ENCODE measurements around the gene GREB1. TPM values are rescaled to one million over a fixed set of nuclear protein-coding genes. Genes with fewer than 3 reads are reported as not detected.

GREB1 gene
- total RNA-seq, 4 donors from 2014 or later = 3.1 to 8.8 (median 6.5) TPM

DNA sequence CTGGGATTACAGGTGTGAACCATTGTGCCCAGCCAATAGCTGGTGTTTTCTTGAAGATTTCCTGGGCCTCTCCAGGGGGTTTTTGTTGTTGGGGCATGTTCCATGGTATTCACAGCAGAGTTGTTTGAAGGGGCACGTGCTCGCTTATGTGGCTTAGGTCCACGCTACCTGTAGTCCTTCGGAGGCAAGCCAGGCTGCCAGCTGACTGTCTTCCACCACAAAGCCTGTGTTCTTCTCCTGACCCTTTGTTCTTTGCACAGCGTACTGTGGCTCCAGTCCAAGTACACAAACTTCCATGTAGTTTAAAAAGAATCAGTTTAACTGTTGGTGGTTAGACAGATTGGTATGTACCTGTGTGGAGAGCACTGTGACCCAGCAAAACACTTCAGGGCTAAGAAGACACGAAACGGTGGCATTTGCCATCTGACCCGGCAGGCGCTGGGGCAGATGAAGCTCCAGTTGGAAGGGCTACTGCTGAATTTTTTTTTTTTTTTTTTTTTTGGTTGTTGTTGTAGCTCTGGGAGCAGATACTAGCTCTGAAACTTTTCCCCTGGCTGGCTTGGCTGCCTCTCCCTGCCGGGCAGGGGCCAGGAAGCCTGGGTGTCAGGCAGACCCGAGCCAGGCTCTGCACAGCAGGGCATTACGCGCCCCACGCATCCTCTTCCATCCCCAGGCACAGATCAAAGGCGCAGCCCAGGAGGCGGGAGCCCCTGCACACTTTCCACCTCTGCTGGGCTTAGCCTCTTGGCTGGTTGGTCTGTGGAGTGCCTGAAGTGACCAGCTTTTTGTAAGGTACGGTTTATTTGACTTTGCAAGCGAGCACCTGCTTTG lies 5.7 kb downstream of the GREB1 start:
- TF ChIP-seq, protein P1, sequence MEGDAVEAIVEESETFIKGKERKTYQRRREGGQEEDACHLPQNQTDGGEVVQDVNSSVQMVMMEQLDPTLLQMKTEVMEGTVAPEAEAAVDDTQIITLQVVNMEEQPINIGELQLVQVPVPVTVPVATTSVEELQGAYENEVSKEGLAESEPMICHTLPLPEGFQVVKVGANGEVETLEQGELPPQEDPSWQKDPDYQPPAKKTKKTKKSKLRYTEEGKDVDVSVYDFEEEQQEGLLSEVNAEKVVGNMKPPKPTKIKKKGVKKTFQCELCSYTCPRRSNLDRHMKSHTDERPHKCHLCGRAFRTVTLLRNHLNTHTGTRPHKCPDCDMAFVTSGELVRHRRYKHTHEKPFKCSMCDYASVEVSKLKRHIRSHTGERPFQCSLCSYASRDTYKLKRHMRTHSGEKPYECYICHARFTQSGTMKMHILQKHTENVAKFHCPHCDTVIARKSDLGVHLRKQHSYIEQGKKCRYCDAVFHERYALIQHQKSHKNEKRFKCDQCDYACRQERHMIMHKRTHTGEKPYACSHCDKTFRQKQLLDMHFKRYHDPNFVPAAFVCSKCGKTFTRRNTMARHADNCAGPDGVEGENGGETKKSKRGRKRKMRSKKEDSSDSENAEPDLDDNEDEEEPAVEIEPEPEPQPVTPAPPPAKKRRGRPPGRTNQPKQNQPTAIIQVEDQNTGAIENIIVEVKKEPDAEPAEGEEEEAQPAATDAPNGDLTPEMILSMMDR (IDR thresholded peaks at IDR 0.05) = no peak
- TF ChIP-seq EP300 (IDR thresholded peaks at IDR 0.05) (no peak), POLR2AphosphoS5 (IDR thresholded peaks at IDR 0.05) (no peak), POLR2A (IDR thresholded peaks at IDR 0.05) (no peak)
- Histone ChIP-seq H3K36me3 (no peaks in the 10 kb centered on the region), H3K4me3 (peak overlapping the region in 1 of 2 donors; percentile 9), H3K9me3 (no peaks in the 10 kb centered on the region), H3K27me3 (peaks cover 7% of the 10 kb centered on the region), H3K27ac (peak overlapping the region in 3 of 4 donors; percentile 53 to 67 (median 57)), H3K4me1 (peaks cover 0 to 35% (median 11%) of the 10 kb centered on the region in 3 donors)
- ATAC-seq = peak; percentile 20
- WGBS, 2 donors (ENCODE audit: low coverage in 1 of 2) = 26 to 63% methylated on average over 3 to 9 of the region's 18 CpGs

DNA sequence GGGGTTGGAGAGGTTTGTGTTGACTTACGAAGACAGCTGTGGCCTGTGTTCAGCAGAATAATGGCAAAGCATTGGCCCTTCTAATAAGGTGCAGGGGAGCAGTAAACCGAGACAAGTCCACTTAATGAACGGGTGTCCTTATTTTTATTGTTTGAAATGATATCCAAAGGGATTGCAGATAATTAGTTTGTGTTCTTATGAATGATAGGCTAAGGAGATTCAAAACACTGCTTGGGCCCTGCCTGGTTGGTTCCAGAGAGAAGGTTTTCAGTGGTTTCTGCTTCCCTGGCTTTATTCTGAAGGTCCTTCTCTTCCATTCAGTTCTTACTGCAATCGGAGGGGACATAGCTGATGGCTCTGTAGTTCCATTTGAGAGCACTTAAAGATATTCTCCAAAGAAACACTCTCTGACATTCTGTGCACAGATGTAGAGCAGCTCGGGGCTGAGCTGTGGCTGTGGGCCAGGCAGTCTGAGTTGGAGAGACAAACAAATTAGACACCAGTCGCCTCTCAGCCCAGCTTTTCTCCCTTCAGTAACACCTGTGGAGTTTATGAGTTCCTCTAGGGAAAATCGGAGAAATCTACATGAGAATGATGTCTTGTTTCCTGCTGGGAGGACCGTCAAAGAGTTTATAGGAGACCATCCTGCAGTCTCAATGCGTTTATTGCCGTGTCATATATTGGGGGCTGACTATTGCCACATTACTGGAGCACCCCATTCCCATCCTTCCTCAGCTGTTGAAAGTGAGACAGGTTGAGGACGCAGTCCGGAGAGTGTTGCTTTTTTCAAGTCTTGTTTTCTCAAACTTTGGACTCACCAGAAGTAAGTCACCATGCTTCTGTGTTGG lies 6.5 kb downstream of the GREB1 start:
- peaks cover 0 to 35% (median 11%) of the 10 kb centered on the region in 3 donors for H3K4me1 ChIP-seq
- no peaks in the 10 kb centered on the region for H3K36me3 ChIP-seq
- 12 to 52% methylated on average over 3 to 11 of the region's 12 CpGs for WGBS, 2 donors (ENCODE audit: low coverage in 1 of 2)
- no peaks in the 10 kb centered on the region for H3K27me3 ChIP-seq
- peak overlapping the region in 1 of 2 donors; percentile 9 for H3K4me3 ChIP-seq
- TF ChIP-seq POLR2A (IDR thresholded peaks at IDR 0.05) (no peak), POLR2AphosphoS5 (IDR thresholded peaks at IDR 0.05) (no peak), EP300 (IDR thresholded peaks at IDR 0.05) (no peak)
- TF ChIP-seq, protein P1 (IDR thresholded peaks at IDR 0.05) = no peak
- H3K9me3 ChIP-seq = no peaks in the 10 kb centered on the region
- ATAC-seq = peak; percentile 29
- H3K27ac ChIP-seq = peak overlapping the region in 3 of 4 donors; percentile 53 to 67 (median 57)

DNA sequence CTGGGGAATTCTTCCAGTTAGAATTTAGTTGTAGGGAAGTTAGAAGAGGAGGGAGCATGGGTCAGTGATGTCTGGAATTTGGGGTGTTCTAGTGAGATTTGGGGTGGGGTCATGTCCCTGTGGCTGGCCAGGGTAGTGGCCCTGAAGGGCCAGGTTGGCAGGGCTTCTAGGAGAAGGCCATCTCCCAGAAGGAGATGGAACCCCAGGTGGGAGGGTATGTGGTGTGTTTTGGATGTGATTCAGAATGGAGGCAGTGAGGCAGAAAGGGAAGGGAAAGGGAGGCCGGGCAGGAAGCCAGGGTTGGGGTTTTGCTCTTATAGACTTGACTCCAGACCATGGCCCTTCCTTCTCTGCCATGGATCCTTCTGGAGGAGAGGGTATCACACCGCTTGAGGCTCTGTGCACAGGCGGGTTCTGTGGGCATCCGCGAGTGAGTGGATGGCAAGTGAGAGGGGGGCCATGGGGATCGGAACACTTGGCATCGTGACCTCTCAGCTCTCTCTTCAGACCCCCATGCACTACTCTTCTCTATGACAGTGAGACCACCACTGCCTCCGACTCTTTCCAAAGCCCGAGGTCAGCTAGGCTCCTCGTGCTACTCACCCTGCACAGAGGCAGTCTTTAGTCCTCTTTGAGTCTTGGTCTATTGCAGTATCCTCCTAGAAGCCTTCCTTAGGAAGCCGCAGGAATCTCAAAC lies 7.3 kb downstream of the GREB1 start:
- 94 to 96% methylated on average over 8 to 11 of the region's 11 CpGs for WGBS, 2 donors (ENCODE audit: low coverage in 1 of 2)
- H3K27ac ChIP-seq = peak overlapping the region in 3 of 4 donors; percentile 53 to 67 (median 57)
- H3K4me1 ChIP-seq = peaks cover 0 to 35% (median 11%) of the 10 kb centered on the region in 3 donors
- no peaks in the 10 kb centered on the region for H3K36me3 ChIP-seq
- no peaks in the 10 kb centered on the region for H3K9me3 ChIP-seq
- H3K4me3 ChIP-seq = peak overlapping the region in 1 of 2 donors; percentile 9
- no peak for TF ChIP-seq POLR2AphosphoS5 (IDR thresholded peaks at IDR 0.05)
- TF ChIP-seq, protein P1 (IDR thresholded peaks at IDR 0.05) = no peak
- TF ChIP-seq POLR2A (IDR thresholded peaks at IDR 0.05) = no peak
- TF ChIP-seq EP300 (IDR thresholded peaks at IDR 0.05) = no peak
- no peak for ATAC-seq
- H3K27me3 ChIP-seq = no peaks in the 10 kb centered on the region

DNA sequence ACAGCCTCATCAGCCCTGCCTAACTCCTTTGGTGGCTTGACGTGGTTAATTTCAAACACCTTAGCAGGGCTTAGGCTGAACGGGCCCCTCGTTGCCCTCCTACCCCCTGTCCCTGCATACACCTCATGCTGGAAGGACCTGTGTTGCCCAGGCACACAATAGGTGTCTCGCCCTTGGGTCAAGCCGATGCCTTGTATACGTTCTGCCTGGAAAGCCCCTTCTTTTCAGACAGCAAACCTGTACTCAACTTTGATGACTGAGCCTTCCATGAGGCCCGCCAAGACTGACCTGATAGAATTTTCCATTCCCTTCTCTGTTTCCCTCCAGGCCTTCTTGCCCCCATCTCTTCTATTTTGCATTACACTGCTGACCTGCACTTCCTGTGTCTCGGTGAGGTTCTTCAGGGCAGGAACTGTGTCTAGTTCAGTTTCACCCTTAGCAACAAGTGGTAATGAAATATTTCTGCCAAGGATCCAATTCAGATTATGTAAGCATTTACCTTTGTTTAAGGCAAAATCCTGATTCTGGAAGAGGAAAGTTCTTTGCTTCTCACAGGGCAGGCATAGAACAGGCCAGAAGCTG lies 7.9 kb downstream of the GREB1 start:
- Histone ChIP-seq H3K36me3 (no peaks in the 10 kb centered on the region), H3K4me1 (peaks cover 0 to 35% (median 11%) of the 10 kb centered on the region in 3 donors), H3K27me3 (no peaks in the 10 kb centered on the region), H3K27ac (peak overlapping the region in 1 of 4 donors; percentile 4), H3K9me3 (no peaks in the 10 kb centered on the region), H3K4me3 (no peak overlapping the region)
- WGBS, 2 donors (ENCODE audit: low coverage in 1 of 2) = 80 to 83% methylated on average over 7 of the region's 8 CpGs
- ATAC-seq = no peak
- TF ChIP-seq POLR2AphosphoS5 (IDR thresholded peaks at IDR 0.05) = no peak
- TF ChIP-seq POLR2A (IDR thresholded peaks at IDR 0.05) = no peak
- TF ChIP-seq EP300 (IDR thresholded peaks at IDR 0.05) = no peak
- TF ChIP-seq, protein P1 (IDR thresholded peaks at IDR 0.05) = no peak

Data from gastroesophageal sphincter (tissue), 4 donors.